Hepatocyte (in vitro differentiated cells): Measurements from ENCODE around the gene WASF3. TPM values are rescaled to one million over a fixed set of nuclear protein-coding genes. Genes with fewer than 3 reads are reported as not detected.

Experiments used
- DNase-seq: peaks from one replicate; pipeline ENCODE4 v3.0.0-alpha.2; 2016; ENCODE audit warnings: low spot score
- H2AFZ ChIP-seq: fragments of 200-600 bp; sonication (generic); 2 replicates; pipeline ENCODE4 v1.6.0; 2016; ENCODE audit warnings: antibody characterized with exemption, mild to moderate bottlenecking
- H3K27ac ChIP-seq: fragments of 200-600 bp; sonication (generic); 2 replicates; pipeline ENCODE4 v1.5.1; 2016; ENCODE audit warnings: mild to moderate bottlenecking
- H3K27me3 ChIP-seq: fragments of 200-600 bp; sonication (generic); 2 replicates; pipeline ENCODE4 v1.6.1; 2016
- H3K36me3 ChIP-seq: fragments of 200-600 bp; sonication (generic); replicated peaks from 2 replicates; pipeline ENCODE4 v1.5.1; 2016; ENCODE audit warnings: low read depth; ENCODE audit not compliant: insufficient read depth
- H3K4me1 ChIP-seq: fragments of 200-600 bp; sonication (generic); 2 replicates; pipeline ENCODE4 v1.5.1; 2016; ENCODE audit warnings: mild to moderate bottlenecking, moderate library complexity; ENCODE audit not compliant: insufficient read depth
- H3K4me2 ChIP-seq: fragments of 200-600 bp; sonication (generic); 2 replicates; pipeline ENCODE4 v1.6.0; 2016
- H3K4me3 ChIP-seq: fragments of 200-600 bp; sonication (generic); 2 replicates; pipeline ENCODE4 v1.5.1; 2016; ENCODE audit warnings: mild to moderate bottlenecking
- H3K79me2 ChIP-seq: fragments of 200-600 bp; sonication (generic); 2 replicates; pipeline ENCODE4 v1.6.0; 2017; ENCODE audit warnings: mild to moderate bottlenecking
- H3K9me2 ChIP-seq: fragments of 200-600 bp; sonication (generic); replicated peaks from 2 replicates; pipeline ENCODE4 v1.6.0; 2017; ENCODE audit warnings: mild to moderate bottlenecking; ENCODE audit not compliant: insufficient read depth
- H3K9me3 ChIP-seq: fragments of 200-600 bp; sonication (generic); 2 replicates; pipeline ENCODE4 v1.5.1; 2016; ENCODE audit warnings: low read depth, mild to moderate bottlenecking
- H4K20me1 ChIP-seq: fragments of 200-600 bp; sonication (generic); 2 replicates; pipeline ENCODE4 v1.6.0; 2016; ENCODE audit warnings: mild to moderate bottlenecking; ENCODE audit not compliant: insufficient read depth, poor library complexity, severe bottlenecking
- EZH2 ChIP-seq: fragments of 200-600 bp; sonication (generic); IDR thresholded peaks from 2 replicates; pipeline ENCODE4 v1.6.1; 2016; ENCODE audit warnings: antibody characterized with exemption, mild to moderate bottlenecking, borderline replicate concordance
- EZH2phosphoT487 ChIP-seq: fragments of 200-600 bp; sonication (generic); IDR thresholded peaks from one replicate; pipeline ENCODE4 v1.6.1; 2018; ENCODE audit warnings: antibody characterized with exemption, mild to moderate bottlenecking, low read depth, moderate library complexity; ENCODE audit not compliant: unreplicated experiment, severe bottlenecking
- WGBS: methylation state at CpG from one replicate; pipeline ENCODE4 v1.1.6; 2016; ENCODE audit warnings: low lambda C conversion rate; ENCODE audit errors: missing lambda C conversion rate; 5-methylcytosine and 5-hydroxymethylcytosine counted together
- polyA plus RNA-seq: library from polyadenylated mRNA; unstranded; fragments of >200 nt; fragmentation: Nextera tagmentation; extraction: Ambion mirVana; gene quantifications from 2 replicates; pipeline ENCODE4 v1.2.1, GENCODE V29; 2016
- total RNA-seq: library from RNA; depleted of rRNA; stranded (reverse); fragments of >200 nt; gene quantifications from 2 replicates; pipeline ENCODE4 v1.2.3, GENCODE V29; 2014
- TF ChIP-seq, protein P1 (sequence below): fragments of 200-600 bp; sonication (generic); IDR thresholded peaks from 2 replicates; pipeline ENCODE4 v1.5.1; 2016; ENCODE audit warnings: antibody characterized with exemption, mild to moderate bottlenecking; ENCODE audit not compliant: poor library complexity

The WASF3 gene
- total and polyA plus RNA-seq, 2 experiments from 2014 or later: 10.4 to 17.8 TPM

DNA sequence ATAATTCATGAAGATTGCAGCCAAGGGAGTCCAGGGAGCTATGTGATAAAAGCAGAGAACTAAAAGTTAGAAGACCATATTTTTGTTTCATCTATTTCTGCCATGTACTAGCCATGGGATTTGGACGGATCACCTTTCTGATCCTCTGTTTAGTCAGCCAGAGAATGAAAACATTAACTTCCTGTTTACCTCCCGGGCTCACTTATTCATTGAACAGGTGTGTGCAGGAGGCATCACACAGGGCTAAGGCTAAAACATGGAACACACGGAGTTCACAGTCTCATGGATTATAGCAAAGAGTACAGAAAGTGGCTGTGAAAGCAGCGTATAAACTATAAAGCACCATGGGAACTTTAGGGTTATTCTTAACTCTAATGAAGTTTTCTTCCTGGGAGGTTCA lies 106.3 kb downstream of the WASF3 start:
- no peak overlapping the region for H2AFZ ChIP-seq
- 62% methylated on average over 4 of the region's 4 CpGs for WGBS
- H3K9me2 ChIP-seq: no peaks in the 10 kb centered on the region
- no peaks in the 10 kb centered on the region for H3K36me3 ChIP-seq
- H3K4me3 ChIP-seq: no peak overlapping the region
- no peaks in the 10 kb centered on the region for H3K4me1 ChIP-seq
- H4K20me1 ChIP-seq: no peaks in the 10 kb centered on the region
- H3K79me2 ChIP-seq: no peaks in the 10 kb centered on the region
- H3K9me3 ChIP-seq: no peaks in the 10 kb centered on the region
- no peak for DNase-seq
- H3K4me2 ChIP-seq: no peak overlapping the region
- no peak overlapping the region for H3K27ac ChIP-seq
- TF ChIP-seq EZH2: no peak
- TF ChIP-seq EZH2phosphoT487: no peak
- TF ChIP-seq, protein P1, sequence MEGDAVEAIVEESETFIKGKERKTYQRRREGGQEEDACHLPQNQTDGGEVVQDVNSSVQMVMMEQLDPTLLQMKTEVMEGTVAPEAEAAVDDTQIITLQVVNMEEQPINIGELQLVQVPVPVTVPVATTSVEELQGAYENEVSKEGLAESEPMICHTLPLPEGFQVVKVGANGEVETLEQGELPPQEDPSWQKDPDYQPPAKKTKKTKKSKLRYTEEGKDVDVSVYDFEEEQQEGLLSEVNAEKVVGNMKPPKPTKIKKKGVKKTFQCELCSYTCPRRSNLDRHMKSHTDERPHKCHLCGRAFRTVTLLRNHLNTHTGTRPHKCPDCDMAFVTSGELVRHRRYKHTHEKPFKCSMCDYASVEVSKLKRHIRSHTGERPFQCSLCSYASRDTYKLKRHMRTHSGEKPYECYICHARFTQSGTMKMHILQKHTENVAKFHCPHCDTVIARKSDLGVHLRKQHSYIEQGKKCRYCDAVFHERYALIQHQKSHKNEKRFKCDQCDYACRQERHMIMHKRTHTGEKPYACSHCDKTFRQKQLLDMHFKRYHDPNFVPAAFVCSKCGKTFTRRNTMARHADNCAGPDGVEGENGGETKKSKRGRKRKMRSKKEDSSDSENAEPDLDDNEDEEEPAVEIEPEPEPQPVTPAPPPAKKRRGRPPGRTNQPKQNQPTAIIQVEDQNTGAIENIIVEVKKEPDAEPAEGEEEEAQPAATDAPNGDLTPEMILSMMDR: no peak
- no peaks in the 10 kb centered on the region for H3K27me3 ChIP-seq

DNA sequence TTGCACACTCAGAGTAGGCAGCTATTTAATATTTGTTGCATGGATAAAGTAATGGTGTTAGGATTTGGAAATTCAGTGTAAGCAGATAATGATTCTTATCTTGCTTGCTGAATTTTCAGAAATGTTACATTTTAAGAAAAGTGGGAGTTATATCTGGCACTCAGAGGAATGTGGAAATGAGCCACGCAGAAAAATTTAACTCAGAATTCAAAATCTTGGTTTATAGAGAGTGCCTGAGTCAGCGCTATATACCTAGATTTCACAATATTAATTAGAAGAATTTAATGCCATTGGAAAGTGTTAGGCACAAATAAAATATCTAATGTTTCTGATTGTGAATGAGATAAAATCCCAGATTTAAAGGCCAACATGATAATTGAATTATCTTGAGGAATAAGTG lies 106.8 kb downstream of the WASF3 start:
- Histone ChIP-seq H3K27ac (no peak overlapping the region), H3K4me3 (no peak overlapping the region), H3K4me2 (no peak overlapping the region), H2AFZ (no peak overlapping the region), H4K20me1 (no peaks in the 10 kb centered on the region), H3K9me2 (no peaks in the 10 kb centered on the region), H3K36me3 (no peaks in the 10 kb centered on the region), H3K27me3 (no peaks in the 10 kb centered on the region), H3K9me3 (no peaks in the 10 kb centered on the region), H3K79me2 (no peaks in the 10 kb centered on the region), H3K4me1 (no peaks in the 10 kb centered on the region)
- TF ChIP-seq EZH2: no peak
- TF ChIP-seq, protein P1: no peak
- TF ChIP-seq EZH2phosphoT487: no peak
- 100% methylated on average over 2 of the region's 2 CpGs for WGBS
- DNase-seq: no peak

DNA sequence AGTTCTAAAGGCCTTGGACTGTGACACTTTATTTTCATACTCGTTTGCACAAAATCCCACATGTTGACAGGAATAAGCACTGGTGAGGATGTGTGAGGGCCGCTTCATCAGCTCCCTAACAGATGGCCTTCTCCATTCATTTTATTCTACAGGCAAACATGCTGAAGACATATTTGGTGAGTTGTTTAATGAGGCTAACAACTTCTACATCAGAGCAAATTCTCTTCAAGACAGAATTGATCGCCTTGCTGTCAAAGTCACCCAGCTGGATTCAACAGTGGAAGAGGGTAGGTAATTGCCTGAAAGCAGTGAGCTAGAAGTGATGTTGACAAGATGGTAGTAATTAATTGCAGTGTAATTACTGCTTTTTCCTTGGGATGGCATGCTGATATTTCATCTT lies 107.4 kb downstream of the WASF3 start:
- Histone ChIP-seq H2AFZ (no peak overlapping the region), H3K27ac (no peak overlapping the region), H3K79me2 (no peaks in the 10 kb centered on the region), H3K36me3 (no peaks in the 10 kb centered on the region), H3K4me1 (no peaks in the 10 kb centered on the region), H3K27me3 (no peaks in the 10 kb centered on the region), H3K9me3 (no peaks in the 10 kb centered on the region), H4K20me1 (no peaks in the 10 kb centered on the region), H3K4me3 (no peak overlapping the region), H3K9me2 (no peaks in the 10 kb centered on the region), H3K4me2 (no peak overlapping the region)
- no peak for DNase-seq
- WGBS: 91% methylated on average over 3 of the region's 3 CpGs
- TF ChIP-seq EZH2 (no peak), EZH2phosphoT487 (no peak)
- TF ChIP-seq, protein P1: no peak
